Uterus (tissue), 4 donors: ENCODE measurements around the gene IL4R. TPM values are rescaled to one million over a fixed set of nuclear protein-coding genes. Genes with fewer than 3 reads are reported as not detected.

Experiments used
- DNase-seq, 2 donors: peaks; one replicate each; pipeline ENCODE4 v3.0.0-alpha.2; 2019 to 2020
- H3K27ac ChIP-seq, 2 donors: fragments of 200-600 bp; sonication (generic); 1 replicate in 1 of 2; 2 replicates in 1 of 2; pipeline ENCODE4 v1.5.1; 2016 to 2018
- H3K27me3 ChIP-seq, 2 donors: fragments of 200-600 bp; sonication (generic); one replicate each; pipeline ENCODE4 v1.5.1; 2018 to 2019; ENCODE audit warnings: control low read depth in 1 of 2
- H3K36me3 ChIP-seq, 2 donors: fragments of 200-600 bp; sonication (generic); one replicate each; pipeline ENCODE4 v1.5.1; 2019; ENCODE audit warnings: control low read depth in 1 of 2
- H3K4me1 ChIP-seq, 2 donors: fragments of 200-600 bp; sonication (generic); one replicate each; pipeline ENCODE4 v1.5.1; 2018 to 2019; ENCODE audit warnings: control low read depth in 1 of 2
- H3K4me3 ChIP-seq, 2 donors: fragments of 200-600 bp; sonication (generic); 1 replicate in 1 of 2; 2 replicates in 1 of 2; pipeline ENCODE4 v1.5.1; 2018 to 2019; ENCODE audit warnings: mild to moderate bottlenecking in 1 of 2
- H3K9me3 ChIP-seq, 2 donors: fragments of 200-600 bp; sonication (generic); one replicate each; pipeline ENCODE4 v1.5.1; 2019; ENCODE audit warnings: control low read depth in 1 of 2
- CTCF ChIP-seq, 4 experiments: fragments of 200-600 bp in 2 of 4; fragments of 450-650 bp in 2 of 4; sonication (generic) in 2 of 4; IDR thresholded peaks; one replicate each; pipeline ENCODE4 v1.5.1; 2016 to 2019; ENCODE audit warnings: antibody characterized with exemption in 4 of 4, mild to moderate bottlenecking in 2 of 4, moderate library complexity in 1 of 4
- POLR2A ChIP-seq, 2 donors: fragments of 450-650 bp; IDR thresholded peaks; one replicate each; pipeline ENCODE4 v1.6.1; 2016; ENCODE audit warnings: antibody characterized with exemption in 2 of 2, mild to moderate bottlenecking in 1 of 2, moderate library complexity in 1 of 2
- intact Hi-C: fragments of 100-400 bp; cut with DNase I; formaldehyde crosslinking; loops from one replicate; pipeline ENCODE4 v1.15.1; 2023; ENCODE audit warnings: low total_unique reads
- total RNA-seq, 4 donors: library from RNA; depleted of rRNA in 3 of 4; stranded (reverse); fragments of >200 nt in 3 of 4; gene quantifications; one replicate each; pipeline versions ENCODE4 v1.1.0 to v1.2.4, GENCODE V29; 2014 to 2023
- donor health status: DM: yes; HTN: yes; CAD: no.

IL4R gene
- total RNA-seq, 4 donors from 2014 or later = 9.4 to 137 (median 45.4) TPM

- H3K4me1 ChIP-seq = no peaks in the 10 kb centered on the region
- H3K27me3 ChIP-seq = no peaks in the 10 kb centered on the region
- no peak for DNase-seq
- TF ChIP-seq CTCF (IDR thresholded peaks at IDR 0.05) = no peak
- TF ChIP-seq POLR2A (IDR thresholded peaks at IDR 0.05) = no peak
- no peaks in the 10 kb centered on the region for H3K9me3 ChIP-seq
- no peak overlapping the region for H3K4me3 ChIP-seq
- intact Hi-C loops = loop anchor here (10.0 kb wide), 1 partner anchor 131 kb away; no protein-coding TSS in a partner anchor
- H3K27ac ChIP-seq = peak overlapping the region; percentile 56 to 75
- H3K36me3 ChIP-seq = no peaks in the 10 kb centered on the region
Observed at GRCh38 chr16:27365142-27366089, 51.6 kb downstream of the IL4R start.

- no peak overlapping the region for H3K4me3 ChIP-seq
- TF ChIP-seq CTCF (IDR thresholded peaks at IDR 0.05) (no peak), POLR2A (IDR thresholded peaks at IDR 0.05) (no peak)
- H3K4me1 ChIP-seq = no peaks in the 10 kb centered on the region
- no peaks in the 10 kb centered on the region for H3K27me3 ChIP-seq
- no peaks in the 10 kb centered on the region for H3K9me3 ChIP-seq
- no peak for DNase-seq
- H3K36me3 ChIP-seq = no peaks in the 10 kb centered on the region
- intact Hi-C loops = loop anchor here (10.0 kb wide), 1 partner anchor 132 kb away; no protein-coding TSS in a partner anchor
- peak overlapping the region; percentile 56 to 75 for H3K27ac ChIP-seq
Observed at GRCh38 chr16:27366687-27367460, 53.1 kb downstream of the IL4R start.

- intact Hi-C loops = loop anchor here (10.0 kb wide), 1 partner anchor 133 kb away; no protein-coding TSS in a partner anchor
- peak overlapping the region; percentile 56 to 75 for H3K27ac ChIP-seq
- no peaks in the 10 kb centered on the region for H3K36me3 ChIP-seq
- H3K4me1 ChIP-seq = no peaks in the 10 kb centered on the region
- TF ChIP-seq POLR2A (IDR thresholded peaks at IDR 0.05) = no peak
- peak; percentile 82 to 92 (median 86) for TF ChIP-seq CTCF (IDR thresholded peaks at IDR 0.05)
- H3K27me3 ChIP-seq = no peaks in the 10 kb centered on the region
- peak overlapping the region in 1 of 2 donors; percentile 15 for H3K4me3 ChIP-seq
- peak; percentile 81 to 84 for DNase-seq
- no peaks in the 10 kb centered on the region for H3K9me3 ChIP-seq
Observed at GRCh38 chr16:27367461-27368357, 53.9 kb downstream of the IL4R start.

- no peaks in the 10 kb centered on the region for H3K9me3 ChIP-seq
- H3K27ac ChIP-seq = peak overlapping the region in 1 of 2 donors; percentile 75
- no peaks in the 10 kb centered on the region for H3K36me3 ChIP-seq
- TF ChIP-seq POLR2A (IDR thresholded peaks at IDR 0.05) = no peak
- no peak for TF ChIP-seq CTCF (IDR thresholded peaks at IDR 0.05)
- intact Hi-C loops = loop anchor here (10.0 kb wide), 1 partner anchor 134 kb away; no protein-coding TSS in a partner anchor
- no peaks in the 10 kb centered on the region for H3K27me3 ChIP-seq
- DNase-seq = no peak
- H3K4me3 ChIP-seq = no peak overlapping the region
- no peaks in the 10 kb centered on the region for H3K4me1 ChIP-seq
Observed at GRCh38 chr16:27368358-27368722, 54.6 kb downstream of the IL4R start.
